K562 (cell line): ENCODE results near the gene DNAAF8.

Experiments
- CTCF ChIP-seq, 3 experiments: IDR thresholded peaks in 2 of 3; conservative IDR thresholded peaks in 1 of 3; 2 replicates each; pipeline ENCODE4 v1.5.1; 2011 to 2012; ENCODE audit warnings: low read length in 3 of 3, mild to moderate bottlenecking in 3 of 3, control low read depth in 2 of 3, improper control_type of control experiment in 1 of 3, inconsistent platforms in 1 of 3, low read depth in 1 of 3, mixed read lengths in 1 of 3, moderate library complexity in 1 of 3; ENCODE audit not compliant: insufficient read depth in 2 of 3
- ETV5 ChIP-seq: sonication (generic); formaldehyde crosslinking; IDR thresholded peaks from 2 replicates; pipeline ENCODE4 v1.4.0; 2020; ENCODE audit warnings: low read depth, mild to moderate bottlenecking, missing genetic modification reagents
- ETV6 ChIP-seq, 3 experiments: fragments of 150-350 bp in 1 of 3; sonication (generic) in 1 of 3; formaldehyde crosslinking in 1 of 3; IDR thresholded peaks; 2 replicates each; pipeline versions ENCODE4 v1.6.1 to v1.8.0; 2014 to 2022; ENCODE audit warnings: borderline replicate concordance in 2 of 3, low read depth in 2 of 3, antibody characterized with exemption in 1 of 3, low read length in 1 of 3, mild to moderate bottlenecking in 1 of 3, missing genetic modification reagents in 1 of 3
- FOXA3 ChIP-seq, 2 experiments: fragments of 450-650 bp in 1 of 2; sonication (generic) in 1 of 2; formaldehyde crosslinking; IDR thresholded peaks in 1 of 2; conservative IDR thresholded peaks in 1 of 2; 2 replicates each; pipeline versions ENCODE4 v1.4.0 to v1.8.0; 2020 to 2022; ENCODE audit warnings: mild to moderate bottlenecking in 2 of 2, missing genetic modification reagents in 1 of 2
- MEIS2 ChIP-seq: fragments of 450-650 bp; IDR thresholded peaks from 2 replicates; pipeline ENCODE4 v1.6.1; 2014; ENCODE audit warnings: mild to moderate bottlenecking; ENCODE audit not compliant: partially characterized antibody
- POLR2A ChIP-seq: fragments of 450-650 bp; conservative IDR thresholded peaks from 2 replicates; pipeline ENCODE4 v1.6.1; 2016
- TBL1XR1 ChIP-seq, 2 experiments: IDR thresholded peaks; 2 replicates each; pipeline ENCODE4 v1.6.1; 2012; ENCODE audit warnings: improper control_type of control experiment in 2 of 2, low read length in 2 of 2, mild to moderate bottlenecking in 1 of 2

GRCh38 chr16:4796982-4797804 is 62.9 kb downstream of the DNAAF8 start:
- TF ChIP-seq TBL1XR1 (IDR thresholded peaks at IDR 0.05; ENCODE audit: low read length in 2 of 2) (no peak), ETV6 (IDR thresholded peaks at IDR 0.05; ENCODE audit: borderline replicate concordance in 1 of 2, low read depth in 2 of 2, low read length in 1 of 2) (no peak), ETV6 (CRISPR knock-in tag; IDR thresholded peaks at IDR 0.05; ENCODE audit: borderline replicate concordance) (no peak), FOXA3 (CRISPR knock-in tag; conservative IDR thresholded peaks at IDR 0.05 in 1 of 2, IDR thresholded peaks at IDR 0.05 in 1 of 2) (no peak), CTCF (IDR thresholded peaks at IDR 0.05 in 2 of 3, conservative IDR thresholded peaks at IDR 0.05 in 1 of 3; ENCODE audit: insufficient read depth in 2 of 3, low read depth in 1 of 3, low read length in 3 of 3) (no peak), POLR2A (no peak), ETV5 (CRISPR knock-in tag) (no peak), MEIS2 (no peak)
